ENCODE data around the gene CARS1.
"Not testable (repeated sequence)": the region's sequence is repeated elsewhere in the genome, so short reads cannot be mapped to it uniquely, and the experiment has no call there.

CARS1 gene

DNA sequence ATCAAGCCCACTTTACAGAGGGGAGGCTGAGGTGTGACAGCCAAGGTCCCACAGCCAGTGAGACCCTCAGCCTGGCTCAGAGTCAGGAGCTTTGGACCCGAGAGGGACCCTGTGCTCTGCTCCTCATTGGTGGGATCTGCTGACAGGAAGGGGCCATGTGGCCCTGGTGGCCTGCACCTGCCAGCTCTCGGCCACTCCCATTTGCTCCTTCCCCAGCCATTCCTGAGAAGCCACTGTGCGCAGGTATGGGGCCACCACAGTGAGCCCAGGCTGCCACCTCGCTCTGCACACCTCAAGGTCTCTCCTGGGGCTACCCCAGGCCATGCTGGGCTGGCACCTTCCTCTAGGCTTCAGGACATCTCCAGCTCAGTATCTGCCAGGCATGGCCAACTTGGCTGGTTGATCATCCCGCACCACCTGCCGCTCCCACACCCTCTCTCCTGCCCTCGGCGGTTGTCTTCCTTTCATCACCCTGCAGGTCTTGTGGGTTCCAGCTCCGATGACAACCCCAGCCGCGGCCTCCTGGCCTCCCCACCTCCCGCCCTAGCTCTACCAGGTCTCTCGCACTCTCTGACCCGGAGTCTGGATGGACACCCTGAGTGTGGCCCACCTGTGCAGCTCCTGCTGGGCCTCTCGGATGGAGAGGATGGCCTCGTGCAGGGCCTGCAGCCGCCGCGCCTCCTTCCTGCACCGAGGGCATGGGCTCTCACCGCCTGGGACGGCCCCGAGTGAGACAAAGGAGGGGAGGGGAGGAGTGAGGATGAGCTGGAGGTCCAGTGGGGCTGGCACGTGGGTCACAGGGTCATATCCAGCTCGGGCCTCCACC lies 32.2 kb upstream of the CARS1 start:
- DNase-seq: no peak

DNA sequence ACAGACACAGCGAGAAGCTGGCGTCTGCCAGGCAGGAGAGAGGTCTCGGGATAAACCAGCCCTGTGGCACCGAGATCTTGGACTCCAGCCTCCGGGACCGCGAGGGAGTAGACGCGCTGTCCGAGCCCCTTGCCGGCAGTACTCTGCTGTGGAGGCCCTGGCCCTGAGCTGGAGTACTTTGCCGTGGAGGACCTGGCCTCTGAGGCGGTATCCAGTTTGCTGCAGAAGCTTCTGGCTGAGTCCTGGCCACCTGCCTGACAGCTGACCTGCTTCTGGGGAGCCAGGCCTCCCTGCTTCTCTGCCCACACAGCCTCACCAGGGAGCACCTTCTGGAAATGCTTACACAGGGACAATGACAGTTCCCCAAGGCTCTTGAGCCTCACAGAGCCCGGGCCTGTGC lies 31.6 kb upstream of the CARS1 start:
- no peak for DNase-seq

DNA sequence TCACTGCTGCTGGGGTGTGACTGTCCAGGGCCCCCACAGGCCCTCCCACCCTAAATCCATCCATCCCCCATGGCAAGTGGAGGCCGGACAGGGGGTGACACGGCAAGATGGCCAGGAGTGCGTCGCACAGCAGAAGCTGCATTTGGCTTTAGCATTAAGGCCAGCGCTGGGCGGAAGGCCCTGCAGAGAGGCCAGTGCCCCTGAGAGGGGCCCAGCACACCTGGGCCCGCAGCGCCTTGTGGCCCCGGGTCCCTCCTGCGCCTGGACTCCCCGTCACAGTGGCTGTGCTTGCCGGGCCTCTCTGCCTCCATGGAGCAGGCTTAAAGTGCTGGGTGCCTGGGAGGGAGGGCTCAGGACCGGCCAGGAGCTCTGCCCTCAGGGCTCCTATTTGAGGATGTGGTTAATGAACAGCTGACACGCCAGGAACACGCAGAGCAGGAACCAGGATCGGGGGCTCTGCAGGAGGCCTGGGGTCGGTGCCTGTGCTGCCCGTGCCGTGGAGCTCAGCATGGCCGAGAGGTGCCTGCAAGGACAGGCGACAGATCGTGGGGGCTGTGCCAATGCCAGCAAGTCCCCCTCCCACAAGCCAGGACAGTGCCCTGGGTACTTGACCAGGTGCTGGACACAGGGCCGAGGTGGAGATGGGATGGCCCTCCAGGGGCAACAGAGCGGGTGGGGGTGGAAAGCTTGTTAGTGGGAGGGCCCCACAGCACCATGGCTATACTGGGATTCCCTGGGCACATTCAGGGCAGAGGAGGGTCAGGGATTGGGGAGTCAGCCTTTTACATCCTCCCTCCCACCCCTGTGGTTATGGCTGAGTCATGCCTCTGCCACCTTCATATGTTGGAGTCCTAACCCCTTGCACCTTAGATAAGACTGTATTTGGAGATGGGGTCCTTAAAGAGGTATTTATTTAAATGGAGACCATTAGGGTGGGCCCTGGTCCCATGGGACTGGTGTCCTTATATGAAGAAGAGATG lies 30.9 kb upstream of the CARS1 start:
- DNase-seq: no peak

DNA sequence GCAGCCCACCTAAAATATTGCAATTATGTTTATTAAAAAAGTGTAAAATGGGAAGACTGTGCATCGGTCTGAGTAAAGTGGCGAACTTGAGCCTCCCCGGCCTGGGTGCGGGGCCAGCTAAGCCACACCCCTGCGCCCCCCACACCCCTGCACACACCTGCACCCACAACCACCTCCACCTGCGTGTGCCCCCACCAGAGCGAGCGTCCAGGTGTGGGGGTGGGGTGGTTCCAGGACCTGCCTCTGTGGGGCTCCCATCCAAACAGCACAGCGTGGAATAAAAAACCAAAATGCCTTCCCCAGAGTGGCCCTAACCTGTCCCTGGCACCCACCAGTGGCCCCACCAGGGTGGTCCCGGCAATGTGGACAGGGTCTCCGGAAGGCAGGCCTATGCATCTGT lies 30.1 kb upstream of the CARS1 start:
- DNase-seq: no peak

DNA sequence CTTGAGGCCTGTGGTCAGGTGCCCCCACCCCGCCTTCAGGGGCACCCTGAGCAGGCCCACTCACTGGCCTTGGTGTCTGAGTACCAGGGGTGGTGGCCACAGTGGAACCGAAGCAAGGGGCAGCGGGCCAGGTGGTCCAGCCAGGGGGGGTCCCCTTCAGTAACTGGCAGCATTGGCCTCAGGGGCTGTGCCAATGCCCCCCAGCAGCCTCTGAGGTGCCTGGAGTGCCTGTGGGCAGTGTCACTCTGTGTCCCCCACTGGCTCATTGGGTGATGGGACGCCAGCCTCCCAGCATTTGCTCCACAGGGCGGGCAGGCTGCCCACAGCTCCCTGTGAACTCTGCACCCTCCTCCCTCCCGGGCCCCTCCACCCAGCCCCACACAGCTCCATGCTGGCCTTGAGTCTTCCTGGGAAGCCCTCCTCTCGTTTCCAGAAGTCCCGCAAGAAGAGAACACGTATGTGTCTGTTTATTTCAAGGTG lies 29.5 kb upstream of the CARS1 start:
- DNase-seq: no peak

DNA sequence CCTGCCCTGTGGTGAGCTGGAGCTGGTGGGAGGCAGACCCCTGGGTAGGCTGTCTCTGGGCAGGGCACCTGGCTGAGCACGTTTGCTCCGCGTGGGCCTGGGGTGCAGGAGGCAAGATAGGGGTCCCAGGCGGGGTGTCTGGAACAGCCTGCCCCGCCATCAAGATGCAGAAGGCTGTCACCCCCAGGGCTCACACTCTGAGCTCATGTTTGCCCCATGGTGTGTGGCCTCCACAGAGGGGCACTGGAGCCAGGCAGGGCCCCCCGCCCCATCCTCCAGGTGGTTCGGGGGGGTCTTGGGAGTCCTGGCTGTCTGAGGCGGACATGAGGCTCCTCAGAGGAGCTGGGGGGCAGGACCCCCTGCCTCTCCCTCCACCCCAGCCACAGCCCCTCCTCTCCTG lies 28.9 kb upstream of the CARS1 start:
- no peak for DNase-seq

DNA sequence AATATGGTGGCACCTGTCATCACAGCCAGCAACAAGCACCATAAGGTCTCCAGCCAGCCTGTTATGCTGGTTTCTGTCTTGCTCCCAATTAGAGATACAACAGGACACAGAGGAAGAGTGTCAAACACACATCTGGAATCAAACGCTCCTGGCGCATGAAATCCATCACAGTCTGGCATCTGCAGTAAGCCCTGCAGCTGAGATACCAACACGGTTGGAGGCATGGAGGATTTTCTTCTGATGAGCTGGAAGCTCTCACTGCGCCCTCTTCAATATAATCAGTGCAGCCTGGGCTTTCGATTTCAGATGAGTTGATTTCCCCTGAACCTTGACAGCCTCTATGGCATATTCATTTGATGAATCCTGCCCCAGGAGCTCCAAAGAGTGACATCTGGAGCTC lies 27.8 kb upstream of the CARS1 start:
- no peak for DNase-seq

DNA sequence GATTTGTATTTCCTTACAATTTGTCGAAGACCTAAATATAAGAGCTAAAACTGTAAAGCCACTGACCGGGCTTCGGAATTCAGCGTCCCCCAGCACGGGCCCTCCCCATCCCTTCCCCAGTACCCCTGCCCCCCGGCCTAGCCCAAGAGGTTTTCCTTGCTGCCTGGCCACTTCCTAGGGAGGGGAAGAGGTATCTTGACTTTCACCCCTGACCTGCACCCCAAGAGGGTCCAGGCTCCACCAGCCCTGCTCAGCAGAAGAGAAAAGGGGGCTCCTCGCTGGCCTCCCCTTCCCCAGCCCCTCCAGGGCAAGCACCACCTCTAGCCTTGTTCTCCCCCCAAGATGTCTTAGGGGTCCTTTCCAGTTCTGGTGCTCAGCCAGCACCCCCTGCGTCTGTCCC lies 26.1 kb upstream of the CARS1 start:
- DNase-seq: no peak

DNA sequence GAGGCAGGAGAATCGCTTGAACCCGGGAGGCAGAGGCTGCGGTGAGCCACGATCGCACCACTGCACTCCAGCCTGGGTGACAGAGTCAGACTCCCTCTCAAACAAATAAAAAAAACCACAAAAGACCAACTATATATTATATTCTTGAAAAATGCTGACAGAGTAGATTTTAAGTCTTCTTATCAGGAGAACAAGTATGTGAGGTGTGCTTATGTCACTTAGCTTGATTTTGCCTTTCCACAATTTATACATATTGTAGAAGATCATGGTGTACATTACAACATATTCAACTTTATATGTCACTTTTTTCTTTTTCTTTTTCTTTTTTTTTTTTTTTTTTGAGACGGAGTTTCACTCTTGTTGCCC lies 24.1 kb upstream of the CARS1 start:
- DNase-seq: no peak

DNA sequence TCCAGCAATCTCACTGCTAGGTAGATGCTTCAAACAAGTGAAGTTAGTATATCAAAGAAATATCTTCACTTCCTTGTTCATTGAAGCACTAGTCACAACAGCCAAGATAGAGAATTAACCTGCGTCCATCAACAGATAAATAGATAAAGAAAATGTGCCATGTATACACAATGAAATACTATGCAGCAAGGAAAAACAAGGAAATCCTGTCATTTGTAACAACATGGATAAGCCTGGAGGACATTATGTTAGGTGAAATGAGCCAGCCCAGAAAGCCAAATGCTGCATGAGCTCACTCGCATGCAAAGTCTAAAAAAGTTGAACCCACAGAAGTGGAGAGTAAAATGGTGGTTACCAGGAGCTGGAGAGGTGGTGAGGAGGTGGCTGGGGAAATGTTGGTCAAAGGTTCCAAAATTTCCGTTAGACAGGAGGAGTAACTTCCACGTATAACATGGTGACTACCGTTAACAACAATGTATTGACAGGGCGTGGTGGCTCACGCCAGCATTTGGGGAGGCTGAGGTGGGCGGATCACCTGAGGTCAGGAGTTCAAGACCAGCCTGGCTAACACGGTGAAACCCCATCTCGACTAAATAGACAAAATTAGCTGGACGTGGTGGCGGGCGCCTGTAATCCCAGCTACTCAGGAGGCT lies 23.6 kb upstream of the CARS1 start:
- no peak for DNase-seq

DNA sequence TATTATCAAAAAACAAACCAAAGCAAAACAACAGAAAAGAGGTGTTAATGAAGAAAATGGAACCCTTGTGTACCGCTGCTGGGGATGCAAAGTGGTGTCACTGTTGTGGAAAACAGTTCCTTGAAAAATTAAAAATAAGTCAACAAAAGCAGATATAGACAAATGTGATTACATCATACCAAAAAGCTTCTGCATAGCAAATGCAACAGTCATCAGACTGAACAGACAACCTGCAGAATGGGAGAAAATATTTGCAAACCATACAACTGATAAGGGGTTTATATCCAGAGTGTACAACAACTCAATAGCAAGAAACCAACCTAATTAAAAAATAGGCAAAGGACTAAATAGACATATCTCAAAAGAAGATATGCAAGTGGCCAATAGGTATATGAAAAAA lies 22.9 kb upstream of the CARS1 start:
- DNase-seq: no peak

DNA sequence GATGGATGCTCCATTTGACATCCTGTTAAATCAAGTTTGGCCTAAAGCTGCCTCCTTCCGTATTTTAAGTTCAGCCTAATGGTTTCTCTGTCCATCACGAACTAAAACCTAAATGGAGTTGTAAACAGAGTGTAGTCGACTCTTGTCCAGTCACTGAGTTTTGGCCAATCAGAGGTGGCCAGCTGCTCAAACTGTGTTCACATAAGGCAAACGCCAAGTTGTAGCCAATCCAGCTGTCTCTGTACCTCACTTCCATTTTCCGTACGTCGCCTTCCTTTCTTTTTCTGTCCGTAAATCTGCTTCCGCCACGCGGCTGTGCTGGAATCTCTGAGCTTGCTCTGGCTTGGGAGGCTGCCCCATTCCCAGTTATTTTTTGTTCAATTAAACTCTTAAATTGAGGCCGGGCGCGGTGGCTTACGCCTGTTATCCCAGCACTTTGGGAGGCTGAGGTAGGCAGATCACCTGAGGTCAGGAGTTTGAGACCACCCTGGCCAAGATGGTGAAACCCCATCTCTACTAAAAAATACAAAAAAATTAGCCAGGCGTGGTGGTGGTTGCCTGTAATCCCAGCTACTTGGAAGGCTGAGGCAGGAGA lies 20.7 kb upstream of the CARS1 start:
- DNase-seq: no peak

DNA sequence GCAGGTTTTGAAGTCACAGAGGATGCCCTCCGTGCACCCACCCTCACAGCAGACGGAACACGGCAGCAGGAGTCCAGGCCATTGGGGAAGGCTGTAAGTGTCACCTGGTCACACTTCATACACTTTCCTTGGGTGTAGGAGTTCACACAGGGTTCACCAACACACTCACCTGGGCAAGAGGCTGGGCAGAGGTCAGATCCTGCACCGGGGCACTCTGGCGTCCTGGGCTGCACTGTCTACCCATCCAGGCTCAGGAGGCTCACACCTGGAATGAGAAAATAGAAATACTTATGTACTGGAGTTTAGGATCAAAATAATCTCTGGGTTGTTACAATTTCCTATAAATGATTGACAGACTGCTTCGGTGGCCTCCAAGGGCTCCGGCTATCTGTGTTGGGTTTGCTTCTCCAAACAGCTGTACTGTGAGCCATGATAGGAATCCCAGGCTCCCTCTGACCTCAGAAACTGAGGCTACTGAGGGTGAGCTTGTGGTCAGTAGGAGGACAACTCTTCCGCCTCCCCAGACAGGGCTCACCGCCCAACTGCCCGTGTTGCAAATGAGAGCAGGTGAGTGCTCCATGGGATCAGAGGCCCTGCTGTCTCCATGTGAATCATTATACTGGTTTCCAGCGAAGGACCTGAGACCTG lies 20.1 kb upstream of the CARS1 start:
- DNase-seq: no peak

DNA sequence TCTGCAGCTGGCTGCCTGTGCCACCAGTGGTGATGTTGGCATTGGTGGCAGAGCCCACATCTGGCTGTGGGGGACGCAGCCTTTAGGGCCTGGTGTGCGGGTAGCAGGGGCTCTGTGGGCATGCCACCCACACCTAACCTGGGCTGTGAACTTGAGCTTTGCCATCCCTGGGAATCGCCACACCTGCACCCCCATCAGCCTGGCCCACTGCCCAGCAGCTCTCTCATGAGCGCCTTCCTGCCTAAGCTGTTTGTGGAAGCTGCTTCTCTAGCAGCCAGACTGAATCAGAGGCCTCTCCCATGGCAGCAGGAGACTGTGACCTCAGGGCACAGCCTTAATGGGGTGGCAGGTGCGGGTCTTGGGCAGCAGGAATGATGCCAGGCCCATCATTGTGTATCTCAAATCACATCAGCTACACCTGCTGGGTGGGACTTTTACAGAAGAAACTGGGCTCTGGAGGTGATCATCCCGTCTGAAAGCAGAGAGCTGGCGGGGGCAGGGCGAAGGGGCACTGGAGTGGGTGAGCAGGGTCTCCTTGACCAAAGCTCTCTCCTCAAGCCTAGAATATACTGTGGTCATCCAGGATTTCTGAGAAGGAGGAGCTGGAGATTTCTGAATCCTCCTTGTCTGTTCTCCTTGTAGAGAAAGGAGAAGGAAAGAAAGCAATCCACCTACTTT lies 17.8 kb upstream of the CARS1 start:
- DNase-seq: no peak

DNA sequence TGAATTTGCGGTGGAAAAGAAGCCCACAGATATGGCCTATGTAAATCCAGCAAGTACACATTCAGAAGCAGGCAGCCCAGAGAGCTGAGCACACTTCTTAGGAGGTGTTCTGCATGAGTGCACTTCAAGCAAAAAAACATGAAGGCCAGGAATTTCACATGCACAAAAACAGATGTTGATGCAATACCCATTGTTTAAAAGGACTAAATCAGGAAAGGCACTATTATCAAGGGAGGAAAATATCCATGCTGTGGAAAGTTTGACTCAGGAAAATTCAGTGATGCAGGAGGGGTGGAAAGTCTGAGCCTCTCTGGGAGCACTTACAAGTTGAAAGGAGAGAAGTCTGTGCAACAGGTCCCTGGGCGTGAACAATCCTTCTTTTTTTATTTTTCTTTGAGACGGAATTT lies 15.8 kb upstream of the CARS1 start:
- no peak for DNase-seq

DNA sequence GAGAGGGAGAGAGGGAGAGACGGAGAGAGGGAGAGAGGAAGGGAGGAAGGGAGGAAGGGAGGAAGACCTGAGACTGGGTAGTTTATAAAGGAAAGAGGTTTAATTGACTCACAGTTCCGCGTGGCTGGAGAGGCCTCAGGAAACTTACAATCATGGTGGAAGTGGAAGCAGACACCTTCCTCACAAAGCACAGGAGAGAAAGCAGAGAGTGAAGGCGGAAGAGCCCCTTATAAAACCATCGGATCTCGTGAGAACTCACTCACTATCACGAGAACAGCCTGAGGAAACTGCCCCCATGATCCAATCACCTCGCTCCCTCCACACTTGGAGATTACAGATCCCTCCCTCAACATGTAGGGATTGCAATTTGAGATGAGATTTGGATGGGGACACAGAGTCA lies 12.2 kb upstream of the CARS1 start:
- DNase-seq: no peak

DNA sequence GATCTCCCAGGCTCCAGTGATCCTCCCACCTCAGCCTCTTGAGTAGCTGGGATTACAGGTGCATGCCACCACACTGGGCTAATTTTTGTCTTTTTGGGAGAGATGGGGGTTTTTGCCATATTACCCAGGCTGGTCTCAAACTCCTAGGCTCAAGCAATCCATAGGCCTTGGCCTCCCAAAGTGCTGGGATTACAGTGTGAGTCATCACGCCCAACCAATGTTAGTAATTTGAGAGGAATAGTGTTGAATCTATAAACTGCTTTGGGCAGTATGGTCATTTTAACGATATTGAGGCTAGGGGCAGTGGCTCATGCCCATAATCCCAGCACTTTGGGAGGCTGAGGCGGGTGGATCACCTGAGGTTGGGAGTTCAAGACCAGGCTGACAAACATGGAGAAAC lies 9.1 kb upstream of the CARS1 start:
- not testable (repeated sequence) for DNase-seq

DNA sequence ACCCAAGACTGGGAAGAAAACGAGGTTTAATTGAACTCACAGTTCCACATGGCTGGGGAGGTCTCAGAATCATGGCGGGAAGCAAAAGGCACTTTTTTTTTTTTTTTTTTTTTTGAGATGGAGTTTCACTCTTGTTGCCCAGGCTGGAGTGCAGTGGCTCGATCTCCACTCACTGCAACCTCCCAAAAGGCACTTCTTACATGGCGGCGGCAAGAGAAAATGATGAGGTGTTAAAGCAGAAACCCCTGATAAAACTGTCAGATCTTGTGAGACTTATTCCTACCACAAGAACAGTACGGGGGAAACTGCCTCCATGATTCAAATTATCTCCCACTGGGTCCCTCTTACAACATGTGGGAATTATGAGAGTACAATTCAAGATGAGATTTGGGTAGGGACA lies 7.5 kb upstream of the CARS1 start:
- not testable (repeated sequence) for DNase-seq

DNA sequence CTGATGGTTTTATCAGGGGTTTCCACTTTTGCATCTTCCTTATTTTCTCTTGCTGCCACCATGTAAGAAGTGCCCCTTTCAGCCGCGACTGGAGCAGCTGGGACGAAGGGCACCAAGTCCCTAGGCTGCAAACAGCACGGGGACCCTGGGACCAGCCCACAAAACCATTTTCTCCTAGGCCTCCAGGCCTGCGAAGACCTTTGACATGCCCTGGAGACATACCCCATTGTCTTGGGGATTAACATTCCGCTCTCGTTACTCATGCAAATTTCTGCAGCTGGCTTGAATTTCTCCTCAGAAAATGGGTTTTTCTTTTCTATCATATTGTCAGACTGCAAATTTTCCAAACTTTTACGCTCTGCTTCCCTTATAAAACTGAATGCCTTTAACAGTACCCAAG lies 6.7 kb upstream of the CARS1 start:
- DNase-seq: not testable (repeated sequence)

DNA sequence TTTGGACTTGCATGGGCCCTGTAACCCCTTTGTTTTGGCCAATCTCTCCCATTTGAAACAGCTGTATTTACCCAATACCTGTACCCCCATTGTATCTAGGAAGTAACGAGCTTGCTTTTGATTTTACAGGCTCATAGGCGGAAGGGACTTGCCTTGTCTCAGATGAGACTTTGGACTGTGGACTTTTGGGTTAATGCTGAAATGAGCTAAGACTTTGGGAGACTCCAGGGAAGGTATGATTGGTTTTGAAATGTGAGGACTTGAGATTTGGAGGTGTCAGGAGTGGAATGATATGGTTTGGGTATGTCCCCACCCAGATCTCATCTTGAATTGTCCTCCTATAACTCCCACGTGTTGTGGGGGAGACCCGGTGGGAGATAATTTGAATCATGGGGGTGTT lies 6.2 kb upstream of the CARS1 start:
- DNase-seq: not testable (repeated sequence)

DNA sequence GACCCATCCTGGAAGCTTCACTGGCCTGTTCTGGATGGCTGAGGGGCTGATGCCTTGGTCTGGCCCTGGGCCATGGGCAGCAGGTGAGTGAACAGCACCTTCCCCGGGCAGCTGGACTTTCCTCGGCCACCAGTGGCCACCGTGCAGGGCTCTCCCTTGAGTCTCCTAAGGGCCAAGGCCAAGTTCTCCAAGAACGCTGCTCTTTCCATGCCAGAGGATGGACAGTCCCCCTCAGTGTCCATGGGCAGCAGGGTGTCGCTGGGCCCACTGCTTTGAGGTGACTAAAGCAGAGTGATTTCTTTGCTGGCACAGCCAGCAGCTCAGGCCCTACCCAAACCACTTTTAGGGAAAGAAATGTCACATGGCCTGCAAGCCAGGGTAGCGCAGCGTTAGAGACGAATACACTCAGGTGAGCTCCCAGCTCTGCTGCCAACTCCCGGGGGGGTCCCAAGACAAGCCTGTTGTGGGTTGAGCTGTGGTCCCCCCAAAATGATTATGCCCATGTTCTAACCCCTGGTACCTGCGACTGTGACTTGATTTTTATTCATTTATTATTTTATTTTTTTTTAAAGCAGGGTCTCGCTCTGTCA lies 3.3 kb upstream of the CARS1 start:
- no peak for DNase-seq

All from CD4-positive, alpha-beta T cell treated with Interleukin-15 for 1 hour (primary cell).